Measurements from ENCODE around the gene SMCO4. TPM values are rescaled to one million over a fixed set of nuclear protein-coding genes. Genes with fewer than 3 reads are reported as not detected.

Gene SMCO4
- total RNA-seq, 1 experiment from 2014 or later: 23.0 TPM

GRCh38 chr11:93540337-93540736 lies 2.9 kb downstream of the SMCO4 start:
- POLR2A ChIA-PET (ENCODE audit: unreplicated experiment): no interaction called here
- no peaks in the 10 kb centered on the region for H3K27me3 ChIP-seq (ENCODE audit: insufficient read depth, low read depth)
- no peak overlapping the region for H2AFZ ChIP-seq
- TF ChIP-seq CTCF (conservative IDR thresholded peaks at IDR 0.05): no peak
- no peak for TF ChIP-seq EZH2 (IDR thresholded peaks at IDR 0.05; ENCODE audit: low read depth)
- BruUV-seq (replicated peaks): no TSS peak
- no peak overlapping the region for H3K4me2 ChIP-seq
- H3K9me2 ChIP-seq (ENCODE audit: insufficient read depth): no peaks in the 10 kb centered on the region
- DNase-seq: no peak
- no peak overlapping the region for H3K4me3 ChIP-seq
- H3K27ac ChIP-seq: no peak overlapping the region
- no peaks in the 10 kb centered on the region for H4K20me1 ChIP-seq (ENCODE audit: insufficient read depth)
- CTCF ChIA-PET: no interaction called here
- intact Hi-C loops (cut with micrococcal nuclease; ENCODE audit: unreplicated experiment): loop anchor here (10.0 kb wide), 2 partner anchors 206 to 596 kb away; partner anchors contain the start of gene DEUP1
- H3K4me1 ChIP-seq (replicated peaks; ENCODE audit: insufficient read depth): peaks cover 15% of the 10 kb centered on the region
- no peaks in the 10 kb centered on the region for H3K79me2 ChIP-seq (ENCODE audit: low read depth)
- H3K36me3 ChIP-seq (ENCODE audit: low read depth): no peaks in the 10 kb centered on the region
- peaks cover 17% of the 10 kb centered on the region for H3F3A ChIP-seq (ENCODE audit: insufficient read depth, low read depth)
- no peaks in the 10 kb centered on the region for H3K9me3 ChIP-seq (ENCODE audit: insufficient read depth, low read depth)

GRCh38 chr11:93537767-93538261 lies 5.4 kb downstream of the SMCO4 start:
- peak in 1 of 2 experiments; percentile 29 for DNase-seq

GRCh38 chr11:93537049-93537448 lies 6.1 kb downstream of the SMCO4 start:
- intact Hi-C loops (cut with micrococcal nuclease; ENCODE audit: unreplicated experiment): no loop called here
- POLR2A ChIA-PET (ENCODE audit: unreplicated experiment): interaction anchor here (0.8 kb wide), 1 partner anchor 1121 kb away, joined by 6 read pairs; no protein-coding TSS in a partner anchor
- no peak for TF ChIP-seq CTCF (conservative IDR thresholded peaks at IDR 0.05)
- TF ChIP-seq EZH2 (IDR thresholded peaks at IDR 0.05; ENCODE audit: low read depth): no peak
- CTCF ChIA-PET: no interaction called here
- H2AFZ ChIP-seq: no peak overlapping the region
- BruUV-seq (replicated peaks): no TSS peak
- H3K79me2 ChIP-seq (ENCODE audit: low read depth): no peaks in the 10 kb centered on the region
- no peaks in the 10 kb centered on the region for H3K9me2 ChIP-seq (ENCODE audit: insufficient read depth)
- peaks cover 9% of the 10 kb centered on the region for H3F3A ChIP-seq (ENCODE audit: insufficient read depth, low read depth)
- no peaks in the 10 kb centered on the region for H3K9me3 ChIP-seq (ENCODE audit: insufficient read depth, low read depth)
- H3K27me3 ChIP-seq (ENCODE audit: insufficient read depth, low read depth): no peaks in the 10 kb centered on the region
- H3K36me3 ChIP-seq (ENCODE audit: low read depth): no peaks in the 10 kb centered on the region
- H3K27ac ChIP-seq: no peak overlapping the region
- no peak overlapping the region for H3K4me3 ChIP-seq
- H3K4me2 ChIP-seq: no peak overlapping the region
- peaks cover 7% of the 10 kb centered on the region for H3K4me1 ChIP-seq (replicated peaks; ENCODE audit: insufficient read depth)
- no peaks in the 10 kb centered on the region for H4K20me1 ChIP-seq (ENCODE audit: insufficient read depth)
- no peak for DNase-seq

More at GRCh38 chr11:93537767-93538261, 5.4 kb downstream of the SMCO4 start:
- intact Hi-C loops (cut with micrococcal nuclease; ENCODE audit: unreplicated experiment): no loop called here
- Histone ChIP-seq H3K9me3 (ENCODE audit: insufficient read depth, low read depth) (no peaks in the 10 kb centered on the region), H3K4me2 (0 out of 2 replicates have a peak overlapping the region, but pooled peaks have one; percentile 5), H4K20me1 (ENCODE audit: insufficient read depth) (no peaks in the 10 kb centered on the region), H3K27me3 (ENCODE audit: insufficient read depth, low read depth) (no peaks in the 10 kb centered on the region), H3K4me1 (replicated peaks; ENCODE audit: insufficient read depth) (peaks cover 8% of the 10 kb centered on the region), H3F3A (ENCODE audit: insufficient read depth, low read depth) (peaks cover 17% of the 10 kb centered on the region), H3K79me2 (ENCODE audit: low read depth) (no peaks in the 10 kb centered on the region), H3K9me2 (ENCODE audit: insufficient read depth) (no peaks in the 10 kb centered on the region), H3K36me3 (ENCODE audit: low read depth) (no peaks in the 10 kb centered on the region), H2AFZ (no peak overlapping the region), H3K4me3 (no peak overlapping the region), H3K27ac (no peak overlapping the region)
- no TSS peak for BruUV-seq (replicated peaks)
- POLR2A ChIA-PET (ENCODE audit: unreplicated experiment): no interaction called here
- CTCF ChIA-PET: interaction anchor here (0.6 kb wide), 1 partner anchor 424 kb away, joined by 3 read pairs; no protein-coding TSS in a partner anchor
- TF ChIP-seq EZH2 (IDR thresholded peaks at IDR 0.05; ENCODE audit: low read depth) (no peak), CTCF (conservative IDR thresholded peaks at IDR 0.05) (no peak)
